Measurements from ENCODE around the gene ADGRE1.

DNA sequence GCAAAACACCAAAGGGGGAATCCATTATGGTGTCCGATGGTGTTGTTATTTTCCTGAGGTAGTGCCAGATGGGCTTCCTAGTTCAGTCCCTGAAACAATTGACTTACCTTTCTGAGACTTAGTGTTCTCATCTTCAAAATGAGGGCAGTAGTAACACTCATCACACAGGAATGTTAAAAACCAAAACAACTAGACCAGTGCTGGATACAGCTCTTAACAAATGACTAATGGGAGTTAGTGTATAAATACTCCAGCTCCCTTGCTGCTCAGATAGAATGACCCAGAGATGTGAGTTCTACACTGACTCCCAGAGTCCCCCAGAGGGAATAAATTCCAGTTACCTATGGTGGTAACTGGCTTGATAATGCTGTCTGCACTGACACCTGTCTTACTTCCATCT lies 84.0 kb downstream of the ADGRE1 start:
- TF ChIP-seq EZH2 (IDR thresholded peaks at IDR 0.05; ENCODE audit: insufficient read depth, poor library complexity, severe bottlenecking) (no peak), EZH2phosphoT487 (IDR thresholded peaks at IDR 0.05; ENCODE audit: insufficient read depth, low read depth) (no peak)

Measured in GM23248 (cell line).